Esophagus squamous epithelium (tissue), 5 donors: Measurements from ENCODE around the gene NRAP. TPM values are rescaled to one million over a fixed set of nuclear protein-coding genes. Genes with fewer than 3 reads are reported as not detected.

Experiments
- DNase-seq: peaks from one replicate; lab custom pipeline; 2025; lab: John Stamatoyannopoulos, UW
- H3K27ac ChIP-seq, 4 donors: fragments of 200-600 bp; sonication (generic); one replicate each; pipeline ENCODE4 v1.5.1; 2016 to 2019; ENCODE audit warnings: mild to moderate bottlenecking in 1 of 4
- H3K27me3 ChIP-seq, 4 donors: fragments of 200-600 bp; sonication (generic); 1 replicate in 3 of 4; 2 replicates in 1 of 4; pipeline versions ENCODE4 v1.5.1 to v1.6.0; 2017 to 2021; ENCODE audit warnings: antibody characterized with exemption in 1 of 4
- H3K36me3 ChIP-seq, 3 donors: fragments of 200-600 bp; sonication (generic); one replicate each; pipeline ENCODE4 v1.5.1; 2016 to 2019
- H3K4me1 ChIP-seq, 3 donors: fragments of 200-600 bp; sonication (generic); one replicate each; pipeline ENCODE4 v1.5.1; 2017 to 2019
- H3K4me3 ChIP-seq, 4 donors: fragments of 200-600 bp; sonication (generic); 1 replicate in 3 of 4; 2 replicates in 1 of 4; pipeline ENCODE4 v1.5.1; 2016 to 2019; ENCODE audit warnings: mild to moderate bottlenecking in 2 of 4, moderate library complexity in 1 of 4
- H3K9me3 ChIP-seq, 3 donors: fragments of 200-600 bp; sonication (generic); one replicate each; pipeline ENCODE4 v1.5.1; 2016 to 2019
- CTCF ChIP-seq, 6 experiments: fragments of 450-650 bp in 4 of 6; fragments of 200-600 bp in 2 of 6; sonication (generic) in 2 of 6; IDR thresholded peaks; one replicate each; pipeline ENCODE4 v1.5.1; 2016 to 2019; ENCODE audit warnings: antibody characterized with exemption in 6 of 6, mild to moderate bottlenecking in 4 of 6, moderate library complexity in 4 of 6
- POLR2A ChIP-seq, 4 donors: fragments of 450-650 bp; IDR thresholded peaks; one replicate each; pipeline ENCODE4 v1.6.1; 2017; ENCODE audit warnings: antibody characterized with exemption in 4 of 4, mild to moderate bottlenecking in 4 of 4, moderate library complexity in 3 of 4
- WGBS, 2 donors: methylation state at CpG; one replicate each; pipeline ENCODE4 v1.1.5; 2018; 5-methylcytosine and 5-hydroxymethylcytosine counted together
- intact Hi-C: fragments of 100-400 bp; cut with DNase I; formaldehyde crosslinking; loops from one replicate; pipeline ENCODE4 v1.15.0; 2022
- total RNA-seq, 4 donors: library from RNA; depleted of rRNA; stranded (reverse); fragments of >200 nt; gene quantifications; one replicate each; pipeline ENCODE4 v1.1.0, GENCODE V29; 2016
- donor health status: DM: yes; HTN: yes; CAD: no.

The NRAP gene
- total RNA-seq, 4 donors from 2014 or later: 0.08 TPM; not detected in 3

GRCh38 chr10:113581092-113581491 lies 82.7 kb downstream of the NRAP start:
- Histone ChIP-seq H3K36me3 (no peaks in the 10 kb centered on the region), H3K9me3 (no peaks in the 10 kb centered on the region), H3K27ac (no peak overlapping the region), H3K4me3 (no peak overlapping the region), H3K27me3 (peaks cover 0 to 35% (median 0%) of the 10 kb centered on the region in 4 donors), H3K4me1 (no peaks in the 10 kb centered on the region)
- WGBS, 2 donors: 50 to 88% methylated on average over 1 of the region's 1 CpG
- intact Hi-C loops: no loop called here
- TF ChIP-seq POLR2A (IDR thresholded peaks at IDR 0.05) (no peak), CTCF (IDR thresholded peaks at IDR 0.05) (no peak)
- no peak for DNase-seq

GRCh38 chr10:113578773-113579172 lies 85.1 kb downstream of the NRAP start:
- Histone ChIP-seq H3K27me3 (peaks cover 0 to 27% (median 0%) of the 10 kb centered on the region in 4 donors), H3K4me1 (no peaks in the 10 kb centered on the region), H3K4me3 (no peak overlapping the region), H3K9me3 (no peaks in the 10 kb centered on the region), H3K27ac (no peak overlapping the region), H3K36me3 (no peaks in the 10 kb centered on the region)
- intact Hi-C loops: no loop called here
- no peak for DNase-seq
- 73 to 92% methylated on average over 1 of the region's 1 CpG for WGBS, 2 donors
- TF ChIP-seq POLR2A (IDR thresholded peaks at IDR 0.05) (no peak), CTCF (IDR thresholded peaks at IDR 0.05) (no peak)

- 41 to 59% methylated on average over 3 to 4 of the region's 4 CpGs for WGBS, 2 donors
- Histone ChIP-seq H3K27ac (no peak overlapping the region), H3K9me3 (no peaks in the 10 kb centered on the region), H3K27me3 (peaks cover 0 to 16% (median 0%) of the 10 kb centered on the region in 4 donors), H3K4me3 (no peak overlapping the region), H3K4me1 (peaks cover 0 to 4% (median 0%) of the 10 kb centered on the region in 3 donors), H3K36me3 (no peaks in the 10 kb centered on the region)
- no peak for DNase-seq
- no peak for TF ChIP-seq POLR2A (IDR thresholded peaks at IDR 0.05)
- no peak for TF ChIP-seq CTCF (IDR thresholded peaks at IDR 0.05)
- intact Hi-C loops: no loop called here
These were observed 87.0 kb downstream of the NRAP start for GRCh38 chr10:113576852-113577251.

- no peak overlapping the region for H3K27ac ChIP-seq
- intact Hi-C loops: no loop called here
- no peaks in the 10 kb centered on the region for H3K9me3 ChIP-seq
- WGBS, 2 donors: 75 to 100% methylated on average over 1 of the region's 1 CpG
- peaks cover 0 to 4% (median 0%) of the 10 kb centered on the region in 3 donors for H3K4me1 ChIP-seq
- no peak for DNase-seq
- TF ChIP-seq POLR2A (IDR thresholded peaks at IDR 0.05) (no peak), CTCF (IDR thresholded peaks at IDR 0.05) (no peak)
- no peak overlapping the region for H3K4me3 ChIP-seq
- no peaks in the 10 kb centered on the region for H3K36me3 ChIP-seq
- H3K27me3 ChIP-seq: peaks cover 0 to 15% (median 0%) of the 10 kb centered on the region in 4 donors
These were observed 90.5 kb downstream of the NRAP start for GRCh38 chr10:113573368-113573767.

GRCh38 chr10:113572520-113573290 lies 91.1 kb downstream of the NRAP start:
- intact Hi-C loops: no loop called here
- no peak overlapping the region for H3K4me3 ChIP-seq
- no peaks in the 10 kb centered on the region for H3K9me3 ChIP-seq
- H3K27ac ChIP-seq: no peak overlapping the region
- peaks cover 0 to 4% (median 0%) of the 10 kb centered on the region in 3 donors for H3K4me1 ChIP-seq
- 24% methylated on average over 10 to 11 of the region's 11 CpGs for WGBS, 2 donors
- H3K36me3 ChIP-seq: no peaks in the 10 kb centered on the region
- TF ChIP-seq CTCF (IDR thresholded peaks at IDR 0.05) (no peak), POLR2A (IDR thresholded peaks at IDR 0.05) (no peak)
- DNase-seq: no peak
- peaks cover 0 to 10% (median 0%) of the 10 kb centered on the region in 4 donors for H3K27me3 ChIP-seq
